NCI-H526 (cell line): ENCODE results near the gene CCDC85B.

Experiments used
- DNase-seq, 2 experiments: peaks; one replicate each; lab custom pipeline; 2025; lab: John Stamatoyannopoulos, UW

CCDC85B gene

DNA sequence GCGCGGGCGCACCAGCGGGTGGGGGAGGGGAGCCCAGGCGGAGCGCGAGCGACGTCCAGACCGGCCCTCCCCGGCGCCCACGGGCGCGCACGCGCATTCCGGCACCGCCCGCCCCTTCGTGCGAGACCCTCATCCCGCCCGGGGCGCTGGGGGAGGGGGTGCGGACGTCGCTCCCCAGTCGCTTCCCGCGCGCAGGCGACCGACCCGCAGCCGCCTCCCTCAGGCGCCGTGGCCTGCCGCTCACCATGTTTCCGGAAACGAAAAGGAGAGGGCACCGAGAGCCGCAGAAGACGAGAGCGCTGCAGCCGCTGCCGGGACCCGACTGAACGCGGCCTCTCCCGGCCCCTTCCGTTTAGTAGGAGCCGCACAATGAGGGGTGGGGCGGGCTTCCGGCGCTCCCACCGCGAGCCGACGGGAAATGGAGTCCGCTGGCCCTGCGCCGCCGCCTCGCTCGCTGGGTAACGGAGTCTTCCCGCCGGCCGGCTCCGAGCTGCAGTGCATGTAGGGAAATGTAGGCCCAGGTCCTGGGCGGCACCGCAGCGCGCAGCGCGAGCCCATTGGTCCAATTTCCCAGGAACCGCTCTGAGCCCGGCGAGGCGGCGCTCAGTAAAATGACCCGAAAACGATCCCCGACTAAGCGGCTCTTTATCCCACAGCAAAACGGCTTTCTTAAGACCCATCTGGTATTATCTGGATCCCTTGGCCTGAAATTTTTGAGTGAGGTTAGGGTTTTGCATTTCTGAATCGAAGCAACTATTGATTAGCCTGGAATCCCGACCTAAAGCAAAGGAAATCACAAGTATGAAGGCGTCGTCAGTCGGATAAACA, 32.4 kb upstream of the CCDC85B start, which contains the start of gene CFL1:
CFL1 (minus strand) TSS at position 328 of the 828 bp plus-strand sequence; CDS start at position 247, 81 bp downstream.
- DNase-seq: peak; percentile 95 to 99

DNA sequence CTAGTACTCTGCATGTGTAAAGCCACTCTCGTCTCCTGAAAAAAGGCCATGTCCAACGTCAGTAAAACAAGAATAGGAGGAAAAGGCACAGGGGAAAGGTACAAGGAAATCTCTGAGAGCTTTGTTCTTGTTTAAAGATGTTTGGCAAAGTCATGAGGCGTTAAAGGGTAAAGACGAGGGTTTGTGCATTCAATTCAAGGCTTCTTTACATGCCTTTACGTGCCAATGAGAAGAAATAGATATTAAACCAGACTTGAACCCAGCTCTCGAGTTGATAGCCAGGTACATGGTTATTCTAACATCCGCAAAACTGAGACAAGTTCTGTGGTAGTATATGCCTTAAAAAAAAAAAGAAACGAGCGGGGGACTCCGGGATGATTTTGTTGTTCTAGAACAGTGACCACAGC, 31.8 kb upstream of the CCDC85B start:
- DNase-seq: peak in 1 of 2 experiments; percentile 70

DNA sequence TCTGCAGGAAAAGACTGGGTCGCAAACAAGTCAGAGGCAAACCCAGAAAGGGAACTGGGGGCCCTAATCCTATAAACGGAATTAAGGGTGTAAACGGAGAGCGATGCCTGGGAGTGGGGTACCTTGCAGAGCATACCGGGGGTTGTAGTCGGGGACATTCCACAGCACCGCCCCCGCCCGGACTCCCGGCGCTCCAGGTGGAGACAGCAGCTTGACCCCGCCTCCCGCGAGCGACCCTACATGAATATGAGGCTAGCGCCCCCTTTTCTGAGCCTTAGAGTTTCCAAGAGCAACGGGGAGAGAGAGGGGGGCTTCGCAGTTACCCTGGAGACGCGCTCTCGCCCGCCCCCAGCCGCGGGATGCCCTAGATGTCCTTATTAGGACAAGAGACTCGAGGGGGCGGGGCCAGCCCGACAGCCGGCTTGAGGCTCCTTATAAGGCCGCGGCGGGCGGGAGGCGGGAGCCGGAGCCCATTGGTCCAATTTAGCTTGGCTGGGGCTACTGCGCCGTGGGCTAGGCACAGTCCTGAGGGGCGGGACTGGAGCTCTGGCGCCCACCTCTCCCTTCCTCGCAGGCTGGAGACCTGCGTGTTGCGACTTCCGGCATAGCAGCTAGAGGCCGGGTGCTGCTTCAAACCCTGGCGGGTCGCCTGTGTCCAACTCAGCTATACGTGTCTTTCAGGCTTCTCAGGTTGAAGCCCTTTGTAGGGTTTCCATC, 31.2 kb upstream of the CCDC85B start:
- DNase-seq: peak; percentile 97 to 100

DNA sequence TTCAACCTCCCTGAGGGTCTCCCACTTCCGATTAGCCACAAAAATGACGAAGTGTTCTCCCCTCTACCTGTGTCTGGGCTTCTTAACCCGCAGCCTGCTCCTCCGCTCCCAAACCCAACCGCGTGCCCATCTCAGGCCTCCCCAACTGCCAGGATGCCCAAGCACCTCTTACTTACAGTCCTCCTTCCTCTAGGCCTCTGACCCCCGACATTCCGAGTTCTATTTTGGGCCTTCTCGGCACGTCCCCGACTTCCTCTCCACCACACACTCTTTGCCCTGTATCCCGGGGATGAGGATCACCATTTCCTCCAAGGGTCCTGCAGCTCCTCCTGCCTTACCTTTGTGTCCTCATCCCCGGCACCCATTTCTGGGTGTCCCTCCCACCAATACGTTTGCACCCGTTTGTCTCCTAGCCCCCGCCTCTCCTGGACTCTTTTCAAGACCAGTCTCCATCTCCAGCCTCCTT, 30.6 kb upstream of the CCDC85B start:
- DNase-seq: no peak

DNA sequence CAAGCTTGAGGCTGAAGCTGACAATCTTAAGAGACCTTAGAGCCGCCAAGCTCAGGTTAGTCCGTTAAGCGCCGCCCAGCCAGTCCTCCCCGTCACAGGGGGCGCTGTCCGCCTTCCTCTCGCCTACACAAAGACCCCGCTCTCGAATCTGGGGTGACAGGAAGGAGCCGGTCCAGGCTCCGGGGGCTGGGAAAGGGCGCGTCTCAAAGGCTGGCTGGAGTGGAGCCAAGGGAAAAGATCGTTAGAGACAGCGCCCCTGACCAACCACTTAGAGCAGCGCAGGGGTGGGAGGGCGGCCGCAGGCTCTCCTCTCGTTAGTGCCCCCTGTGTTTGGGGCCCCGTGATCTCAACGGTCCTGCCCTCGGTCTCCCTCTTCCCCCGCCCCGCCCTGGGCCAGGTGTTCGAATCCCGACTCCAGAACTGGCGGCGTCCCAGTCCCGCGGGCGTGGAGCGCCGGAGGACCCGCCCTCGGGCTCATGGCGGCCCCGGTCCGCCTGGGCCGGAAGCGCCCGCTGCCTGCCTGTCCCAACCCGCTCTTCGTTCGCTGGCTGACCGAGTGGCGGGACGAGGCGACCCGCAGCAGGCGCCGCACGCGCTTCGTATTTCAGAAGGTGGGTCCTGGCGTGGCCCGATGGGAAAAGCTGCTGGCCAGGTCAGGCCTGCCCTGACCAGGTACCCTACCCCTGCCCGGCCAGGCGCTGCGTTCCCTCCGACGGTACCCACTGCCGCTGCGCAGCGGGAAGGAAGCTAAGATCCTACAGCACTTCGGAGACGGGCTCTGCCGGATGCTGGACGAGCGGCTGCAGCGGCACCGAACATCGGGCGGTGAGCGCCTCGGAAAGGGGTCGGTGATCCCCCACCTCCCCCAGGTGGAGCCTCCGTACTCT, 30.0 kb upstream of the CCDC85B start, which contains the start of gene MUS81:
MUS81 (plus strand) TSS at position 156 of the 887 bp plus-strand sequence; CDS start at position 477, 321 bp downstream.
- DNase-seq: peak; percentile 94 to 98

DNA sequence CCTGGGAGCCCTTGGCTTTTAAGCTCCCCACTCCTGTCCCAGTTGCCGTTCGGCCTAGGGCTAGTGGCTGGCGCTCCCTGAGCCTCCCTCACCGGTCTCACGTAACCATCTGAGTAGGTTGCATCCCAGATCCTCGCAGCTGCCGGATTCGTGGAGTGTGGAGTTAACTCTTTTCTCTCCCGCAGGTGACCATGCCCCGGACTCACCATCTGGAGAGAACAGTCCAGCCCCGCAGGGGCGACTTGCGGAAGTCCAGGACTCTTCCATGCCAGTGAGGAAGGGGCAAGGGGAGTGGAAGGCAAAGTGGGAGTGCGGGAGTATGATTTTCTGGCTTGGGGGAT, 29.3 kb upstream of the CCDC85B start:
- DNase-seq: peak in 1 of 2 experiments; percentile 62

DNA sequence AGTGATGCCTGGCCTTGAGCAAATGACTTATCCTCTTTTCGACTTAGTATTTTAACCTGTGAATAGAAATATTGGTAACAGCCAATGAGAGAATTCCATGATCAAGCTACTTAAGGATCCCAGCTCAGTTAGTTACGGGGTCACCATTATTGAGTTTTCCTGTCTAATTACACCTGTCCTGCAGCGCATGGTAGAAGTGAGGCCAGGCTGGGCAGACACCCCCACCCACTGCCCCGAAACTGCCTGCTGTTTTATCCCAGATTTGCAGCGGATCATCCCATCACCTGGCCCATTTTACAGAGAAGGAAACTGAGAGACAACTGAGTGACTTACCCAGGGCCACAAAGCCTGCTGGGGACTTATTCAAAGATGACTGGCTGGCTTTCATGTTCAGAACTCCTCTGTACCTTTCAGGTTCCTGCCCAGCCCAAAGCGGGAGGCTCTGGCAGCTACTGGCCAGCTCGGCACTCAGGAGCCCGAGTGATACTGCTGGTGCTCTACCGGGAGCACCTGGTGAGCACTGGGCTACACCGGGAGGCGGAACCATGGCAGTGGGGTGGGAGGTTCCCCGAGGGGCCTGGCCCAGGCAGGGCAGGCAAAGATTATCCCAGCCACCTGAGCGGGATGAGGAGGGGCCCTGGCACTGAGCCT, 28.8 kb upstream of the CCDC85B start:
- DNase-seq: no peak

DNA sequence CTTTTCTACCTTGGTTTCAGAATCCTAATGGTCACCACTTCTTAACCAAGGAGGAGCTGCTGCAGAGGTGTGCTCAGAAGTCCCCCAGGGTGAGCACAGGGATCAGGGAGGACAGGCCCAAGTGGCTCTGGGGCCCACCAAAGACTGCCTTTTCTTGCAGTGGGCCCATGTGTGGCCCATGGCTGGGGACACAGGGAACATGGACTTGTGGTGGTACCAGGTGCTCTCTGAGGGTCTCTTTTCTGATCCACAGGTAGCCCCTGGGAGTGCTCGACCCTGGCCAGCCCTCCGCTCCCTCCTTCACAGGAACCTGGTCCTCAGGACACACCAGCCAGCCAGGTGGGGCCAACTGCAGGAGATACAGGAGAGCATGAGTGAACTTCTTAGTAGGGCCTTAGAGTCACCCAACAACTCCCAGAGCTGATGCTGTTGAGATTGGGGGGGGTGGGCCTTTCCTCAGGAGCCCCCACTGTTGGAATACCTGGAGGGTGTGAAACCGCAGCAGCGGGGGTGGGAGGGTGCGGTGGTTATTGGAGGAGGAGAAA, 28.2 kb upstream of the CCDC85B start:
- DNase-seq: no peak

DNA sequence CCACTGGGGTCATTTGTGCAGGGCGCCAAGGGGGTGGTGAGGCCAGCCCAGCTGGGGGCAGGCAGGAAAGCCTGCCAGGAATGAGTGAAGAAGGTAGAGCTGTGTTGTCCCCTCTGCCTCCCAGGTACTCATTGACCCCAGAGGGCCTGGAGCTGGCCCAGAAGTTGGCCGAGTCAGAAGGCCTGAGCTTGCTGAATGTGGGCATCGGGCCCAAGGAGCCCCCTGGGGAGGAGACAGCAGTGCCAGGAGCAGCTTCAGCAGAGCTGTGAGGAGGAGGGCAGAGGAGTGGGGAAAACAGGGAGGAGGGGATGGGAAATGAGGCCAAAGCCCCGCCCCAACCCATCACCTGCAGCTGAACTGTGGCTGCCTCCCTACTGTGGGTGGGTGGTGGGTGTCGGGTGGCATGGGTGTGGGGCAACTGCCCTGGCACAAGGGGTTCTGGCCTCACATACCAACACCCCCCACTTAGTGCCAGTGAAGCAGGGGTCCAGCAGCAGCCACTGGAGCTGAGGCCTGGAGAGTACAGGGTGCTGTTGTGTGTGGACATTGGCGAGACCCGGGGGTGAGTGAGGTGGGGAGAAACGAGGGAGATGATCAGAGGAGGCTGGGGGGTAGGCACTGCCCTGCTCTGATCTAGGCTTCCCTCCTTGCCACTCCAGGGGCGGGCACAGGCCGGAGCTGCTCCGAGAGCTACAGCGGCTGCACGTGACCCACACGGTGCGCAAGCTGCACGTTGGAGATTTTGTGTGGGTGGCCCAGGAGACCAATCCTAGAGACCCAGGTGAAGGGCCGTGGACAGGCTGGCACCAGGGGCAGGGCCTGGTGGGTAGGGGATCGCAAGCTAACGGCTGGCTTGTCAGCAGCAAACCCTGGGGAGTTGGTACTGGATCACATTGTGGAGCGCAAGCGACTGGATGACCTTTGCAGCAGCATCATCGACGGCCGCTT, 27.3 kb upstream of the CCDC85B start:
- no peak for DNase-seq

DNA sequence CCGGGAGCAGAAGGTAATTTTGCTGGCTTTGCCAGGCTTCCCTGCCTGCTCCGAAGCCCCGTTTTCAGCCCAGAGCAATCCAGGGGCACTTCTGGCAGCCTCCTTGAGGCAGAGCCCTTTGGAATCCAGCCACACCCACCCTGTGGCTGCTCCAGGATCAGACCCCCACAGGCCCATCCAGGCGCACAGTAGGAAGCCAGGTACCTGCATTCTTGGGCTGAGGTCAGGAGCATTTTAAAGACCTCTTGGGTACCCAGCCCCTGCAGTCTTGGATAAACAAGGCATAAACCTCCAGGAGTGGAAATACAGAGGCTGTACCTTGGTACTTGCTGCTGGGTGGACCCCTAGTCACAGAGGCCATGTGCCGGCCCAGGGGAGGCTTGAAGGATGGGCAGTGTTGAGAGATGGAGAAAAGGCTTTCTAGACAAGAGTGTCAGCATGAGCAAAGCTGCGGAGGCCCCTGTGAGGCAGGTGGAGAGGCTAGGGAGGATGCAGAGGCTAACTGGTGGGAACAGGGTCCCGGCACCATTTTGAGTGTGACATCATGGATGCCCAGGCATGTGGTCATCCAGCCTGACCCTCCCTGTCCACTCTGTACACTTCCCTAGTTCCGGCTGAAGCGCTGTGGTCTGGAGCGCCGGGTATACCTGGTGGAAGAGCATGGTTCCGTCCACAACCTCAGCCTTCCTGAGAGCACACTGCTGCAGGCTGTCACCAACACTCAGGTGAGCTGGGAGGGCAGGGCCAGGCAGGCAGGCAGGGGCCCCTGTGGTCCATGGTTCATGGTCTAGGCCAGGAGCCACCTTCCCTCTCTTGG, 26.4 kb upstream of the CCDC85B start:
- DNase-seq: no peak

DNA sequence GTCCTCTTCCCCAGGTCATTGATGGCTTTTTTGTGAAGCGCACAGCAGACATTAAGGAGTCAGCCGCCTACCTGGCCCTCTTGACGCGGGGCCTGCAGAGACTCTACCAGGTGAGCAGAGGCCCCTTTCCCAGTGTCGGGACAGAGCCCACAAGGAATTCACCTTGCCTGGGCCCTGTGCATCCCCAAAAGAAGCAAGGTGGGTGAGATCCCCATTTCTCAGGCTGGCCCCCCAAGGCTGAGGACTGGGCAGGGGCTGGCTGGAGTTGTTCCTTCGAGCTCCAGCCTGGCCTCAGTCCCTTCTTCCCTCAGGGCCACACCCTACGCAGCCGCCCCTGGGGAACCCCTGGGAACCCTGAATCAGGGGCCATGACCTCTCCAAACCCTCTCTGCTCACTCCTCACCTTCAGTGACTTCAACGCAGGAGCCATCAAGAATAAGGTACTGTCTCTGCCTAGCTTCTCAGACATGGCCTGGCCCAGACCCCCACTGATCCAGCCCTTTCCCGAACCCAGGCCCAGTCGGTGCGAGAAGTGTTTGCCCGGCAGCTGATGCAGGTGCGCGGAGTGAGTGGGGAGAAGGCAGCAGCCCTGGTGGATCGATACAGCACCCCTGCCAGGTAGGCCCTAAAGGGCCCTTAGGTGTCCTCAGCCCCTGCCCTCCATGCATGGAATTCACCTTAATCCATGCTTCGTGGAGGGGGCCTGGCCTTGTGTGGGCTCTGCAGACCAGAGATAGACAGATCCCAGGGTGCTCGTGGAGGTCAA, 25.6 kb upstream of the CCDC85B start:
- DNase-seq: no peak

DNA sequence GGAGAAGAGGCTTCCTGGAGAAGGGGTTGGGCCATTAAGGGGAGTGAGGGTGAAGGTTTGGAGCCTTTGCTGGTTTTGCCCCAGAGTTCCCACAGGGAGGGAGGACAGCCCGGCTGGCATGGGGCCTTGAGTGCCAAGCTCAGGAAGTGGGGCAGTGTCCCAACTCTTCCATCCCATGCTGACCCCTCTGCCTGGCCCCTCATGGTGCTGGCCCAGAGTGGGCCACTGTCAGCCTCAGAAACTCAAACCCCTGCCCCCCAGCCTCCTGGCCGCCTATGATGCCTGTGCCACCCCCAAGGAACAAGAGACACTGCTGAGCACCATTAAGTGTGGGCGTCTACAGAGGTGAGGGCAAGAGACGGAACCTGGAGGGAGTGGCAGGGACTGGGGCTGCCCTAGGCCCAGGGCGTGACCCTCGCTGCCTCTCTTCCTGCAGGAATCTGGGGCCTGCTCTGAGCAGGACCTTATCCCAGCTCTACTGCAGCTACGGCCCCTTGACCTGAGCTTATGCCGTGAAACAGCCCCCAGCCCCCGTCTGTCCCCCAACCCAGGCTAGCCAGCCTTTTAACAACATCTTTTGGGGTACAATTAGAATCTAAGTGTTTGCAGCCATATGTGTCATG, 24.8 kb upstream of the CCDC85B start:
- DNase-seq: no peak

DNA sequence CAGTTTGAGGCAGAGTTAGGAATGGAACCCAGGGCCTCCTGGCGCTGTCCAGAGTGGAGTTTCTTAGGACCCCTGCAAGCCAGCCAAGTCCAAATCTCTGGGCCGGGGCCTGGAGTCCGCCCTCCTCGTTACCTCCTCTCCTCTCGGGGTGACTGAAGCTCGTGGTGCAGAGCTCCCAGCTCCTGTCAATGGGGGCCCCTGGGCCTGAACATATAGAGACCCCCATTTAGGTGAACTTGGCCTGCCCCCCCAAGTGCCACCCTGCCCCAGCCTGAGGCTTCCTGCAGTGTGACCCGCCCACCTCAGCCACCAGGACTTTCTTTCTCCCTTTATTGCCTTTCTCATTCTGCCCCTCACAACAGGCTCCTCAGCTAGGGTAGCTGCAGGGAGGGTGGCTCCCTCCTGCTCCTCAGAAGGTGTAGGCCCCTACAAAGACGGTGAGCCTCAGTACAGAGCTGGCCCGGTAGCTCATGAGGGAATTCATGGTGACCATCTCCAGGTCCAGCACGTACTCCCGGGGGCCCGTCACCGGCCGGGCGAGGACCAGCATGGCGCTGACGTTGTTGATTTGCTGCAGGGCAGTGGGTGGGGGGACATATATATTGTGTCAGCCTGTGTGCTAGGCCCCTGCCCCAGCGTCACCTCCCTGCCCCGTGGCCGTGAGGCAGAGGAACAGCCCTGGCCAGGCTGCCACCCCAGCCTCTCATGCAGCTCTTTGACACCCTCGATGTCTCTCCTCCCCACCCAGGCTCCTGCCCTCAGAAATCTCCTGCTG, 23.8 kb upstream of the CCDC85B start:
- no peak for DNase-seq

DNA sequence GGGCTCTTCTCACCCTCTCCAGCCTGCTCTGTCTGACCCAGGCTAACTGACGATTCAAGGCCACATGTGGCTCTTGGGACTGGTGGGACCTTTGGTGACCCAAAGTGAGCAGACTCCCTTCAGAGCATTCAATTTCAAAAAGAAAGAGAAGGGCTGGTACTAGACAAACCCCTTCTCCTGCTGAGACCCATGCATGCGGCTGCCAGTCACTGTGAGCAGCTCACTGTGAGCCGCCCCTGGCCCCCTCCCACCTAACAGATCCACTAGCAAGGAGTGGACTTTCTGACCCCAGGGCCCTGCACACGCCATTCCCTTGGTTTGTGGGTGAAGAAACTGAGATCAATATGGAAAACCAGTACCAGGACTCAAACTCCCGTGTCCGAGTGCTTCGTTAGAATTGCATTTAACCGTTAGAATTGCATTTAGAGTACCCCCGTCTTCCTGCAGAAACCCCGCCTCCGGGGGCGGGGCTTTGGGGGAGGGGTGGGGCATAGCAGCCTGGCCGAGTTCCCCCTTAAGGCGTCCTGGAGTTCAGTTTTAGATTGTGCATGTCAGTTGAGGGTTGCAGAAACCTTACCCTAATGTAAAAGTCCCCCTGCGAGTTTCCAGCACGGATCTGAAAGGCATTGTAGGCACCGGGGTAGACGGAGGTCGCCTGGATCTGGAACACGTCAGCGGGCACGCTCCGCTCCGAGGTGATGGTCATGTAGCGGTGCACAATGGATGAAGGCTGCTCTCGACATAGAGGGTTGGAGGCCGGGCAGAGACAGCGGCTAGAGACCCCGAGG, 23.0 kb upstream of the CCDC85B start:
- no peak for DNase-seq

DNA sequence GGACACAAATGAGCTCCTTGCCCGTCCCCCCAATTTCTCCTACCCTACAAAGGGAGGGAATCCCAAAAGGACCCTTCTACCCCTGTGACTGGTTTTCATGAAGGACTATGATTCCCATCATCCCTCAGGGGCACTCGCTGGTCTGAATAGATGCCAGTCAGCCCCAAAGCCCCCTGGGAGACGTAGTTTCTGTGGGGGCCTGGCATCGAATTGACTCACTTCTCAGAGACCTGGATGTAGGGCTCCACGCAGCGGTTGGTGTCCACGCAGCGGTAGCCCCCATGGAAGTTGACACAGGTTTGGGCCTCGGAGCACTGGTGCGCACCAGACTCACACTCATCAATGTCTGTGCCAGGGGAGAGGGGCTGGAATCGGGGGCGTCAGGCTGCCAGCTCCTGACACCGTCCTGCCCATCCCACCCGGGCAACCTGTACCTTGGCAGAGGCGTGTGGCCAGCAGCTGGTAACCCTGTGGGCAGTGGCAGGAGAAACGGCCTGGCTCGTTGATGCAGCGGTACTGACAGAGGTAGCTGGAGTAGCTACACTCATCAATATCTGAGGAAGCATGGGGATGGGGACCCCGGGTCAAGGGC, 22.3 kb upstream of the CCDC85B start:
- DNase-seq: peak; percentile 26 to 53

DNA sequence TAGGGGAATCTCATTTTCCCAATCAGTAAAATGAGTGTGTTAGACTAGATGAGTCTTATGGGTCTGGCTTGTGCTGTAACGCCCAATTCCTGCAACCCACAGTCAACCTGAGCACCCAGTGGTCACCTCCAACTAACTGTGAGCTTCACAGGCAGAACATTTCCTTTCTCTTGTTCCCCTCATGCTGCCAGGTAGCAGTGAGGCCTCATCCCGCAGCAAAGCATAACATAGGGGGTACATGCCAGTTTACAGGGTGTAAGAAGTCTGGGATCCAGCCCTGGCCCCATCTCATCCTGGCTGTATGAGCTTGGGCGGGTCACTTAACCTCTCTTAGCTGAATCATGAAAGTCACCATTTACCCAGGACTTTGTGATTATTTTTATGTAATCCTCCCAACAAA, 21.6 kb upstream of the CCDC85B start:
- no peak for DNase-seq
